A549 (cell line): ENCODE measurements around the gene AKNAD1. TPM values are rescaled to one million over a fixed set of nuclear protein-coding genes. Genes with fewer than 3 reads are reported as not detected.

Source experiments
- ATAC-seq, 2 experiments: fragments of 200-7000 bp in 1 of 2; fragments of >200 bp in 1 of 2; cut with Nextera tagmentation in 1 of 2; cut with Tn5 transposase in 1 of 2; 3 replicates each; pipeline versions ENCODE4 v1.8.0 to v1.9.1; 2018 to 2020; ENCODE audit warnings: mild to moderate bottlenecking in 1 of 2, moderate library complexity in 1 of 2
- CTCF ChIA-PET: fragments of 300-600 bp; sonication (Branson Sonifier 250); formaldehyde crosslinking; extraction: SDS; loops from one replicate; lab custom pipeline; 2021; ENCODE audit warnings: antibody characterized with exemption, inconsistent platforms; lab: Yijun Ruan, JAX
- POLR2A ChIA-PET: fragments of 350-600 bp; formaldehyde crosslinking; extraction: SDS; loops from one replicate; lab custom pipeline; 2021; ENCODE audit warnings: antibody characterized with exemption, inconsistent platforms; lab: Yijun Ruan, JAX
- DNase-seq, 2 experiments: peaks; one replicate each; pipeline versions ENCODE4 v3.0.0 to v3.0.0-alpha.2; 2011 to 2016; ENCODE audit warnings: low read depth in 1 of 2, low spot score in 1 of 2
- FAIRE-seq: peaks from 2 replicates; lab custom pipeline; 2011; peaks lifted over from hg19 to GRCh38; lab: Jason Lieb, UNC
- H3K27ac ChIP-seq, 2 experiments: fragments of >200 bp; sonication (Bioruptor Twin); formaldehyde crosslinking; 3 replicates each; pipeline ENCODE4 v1.5.1; 2016 to 2017
- H3K4me1 ChIP-seq: fragments of >200 bp; sonication (Bioruptor Twin); formaldehyde crosslinking; 3 replicates; pipeline ENCODE4 v1.6.1; 2016
- H3K4me2 ChIP-seq: fragments of >200 bp; sonication (Bioruptor Twin); formaldehyde crosslinking; 3 replicates; pipeline ENCODE4 v1.6.1; 2016
- H3K4me3 ChIP-seq: fragments of >200 bp; sonication (Bioruptor Twin); formaldehyde crosslinking; 3 replicates; pipeline ENCODE4 v1.5.1; 2016
- H3K9me3 ChIP-seq: fragments of >200 bp; sonication (Bioruptor Twin); formaldehyde crosslinking; 3 replicates; pipeline ENCODE4 v1.6.1; 2016
- BHLHE40 ChIP-seq: IDR thresholded peaks from 2 replicates; pipeline ENCODE4 v1.6.1; 2012; ENCODE audit warnings: low read depth, low read length, inconsistent platforms
- CEBPB ChIP-seq, 2 experiments: fragments of >200 bp in 1 of 2; sonication (Bioruptor Twin) in 1 of 2; formaldehyde crosslinking in 1 of 2; IDR thresholded peaks; 2 replicates each; pipeline ENCODE4 v1.6.1; 2012 to 2016
- EHMT2 ChIP-seq: fragments of 200-600 bp; sonication (generic); IDR thresholded peaks from 2 replicates; pipeline ENCODE4 v1.6.1; 2016; ENCODE audit warnings: antibody characterized with exemption, low read depth, mild to moderate bottlenecking, moderate library complexity
- FOSL2 ChIP-seq, 2 experiments: fragments of 450-650 bp in 1 of 2; fragments of >200 bp in 1 of 2; sonication (Bioruptor Twin) in 1 of 2; formaldehyde crosslinking; IDR thresholded peaks; 2 replicates each; pipeline versions ENCODE4 v1.5.0 to v1.6.1; 2016 to 2020; ENCODE audit warnings: mild to moderate bottlenecking in 1 of 2, moderate library complexity in 1 of 2
- HOXB13 ChIP-seq: fragments of 250-450 bp; sonication (Bioruptor Pico); IDR thresholded peaks from 2 replicates; pipeline ENCODE4 v1.5.0; 2020; ENCODE audit warnings: low read depth, mild to moderate bottlenecking, moderate library complexity
- JUNB ChIP-seq: fragments of >200 bp; sonication (Bioruptor Twin); formaldehyde crosslinking; IDR thresholded peaks from 2 replicates; pipeline ENCODE4 v1.6.1; 2016
- KDM1A ChIP-seq: fragments of 200-600 bp; sonication (generic); IDR thresholded peaks from 2 replicates; pipeline ENCODE4 v1.6.1; 2016; ENCODE audit warnings: low read depth, mild to moderate bottlenecking
- MAFK ChIP-seq: fragments of 450-650 bp; IDR thresholded peaks from 2 replicates; pipeline ENCODE4 v1.6.1; 2014; ENCODE audit not compliant: partially characterized antibody
- MAX ChIP-seq: IDR thresholded peaks from 2 replicates; pipeline ENCODE4 v1.6.1; 2012
- NFE2L2 ChIP-seq: fragments of 150-350 bp; conservative IDR thresholded peaks from 2 replicates; pipeline ENCODE4 v1.6.1; 2014; ENCODE audit warnings: low read length
- NPAS2 ChIP-seq: fragments of 250-450 bp; sonication (Bioruptor Pico); IDR thresholded peaks from 2 replicates; pipeline ENCODE4 v1.8.0; 2022; ENCODE audit warnings: mild to moderate bottlenecking, moderate library complexity, borderline replicate concordance
- PHF8 ChIP-seq: fragments of 200-600 bp; sonication (generic); IDR thresholded peaks from 2 replicates; pipeline ENCODE4 v1.6.1; 2016; ENCODE audit warnings: low read depth, mild to moderate bottlenecking, antibody characterized with exemption, moderate library complexity, borderline replicate concordance
- RAD21 ChIP-seq, 2 experiments: fragments of >200 bp in 1 of 2; sonication (Bioruptor Twin) in 1 of 2; formaldehyde crosslinking in 1 of 2; IDR thresholded peaks in 1 of 2; conservative IDR thresholded peaks in 1 of 2; 2 replicates in 1 of 2; 3 replicates in 1 of 2; pipeline ENCODE4 v1.6.1; 2012 to 2018; ENCODE audit warnings: inconsistent platforms in 1 of 2
- RFX5 ChIP-seq: fragments of 450-650 bp; IDR thresholded peaks from 2 replicates; pipeline ENCODE4 v1.7.1; 2014; ENCODE audit warnings: antibody characterized with exemption, mild to moderate bottlenecking, moderate library complexity
- SREBF2 ChIP-seq: fragments of 450-650 bp; IDR thresholded peaks from 2 replicates; pipeline ENCODE4 v1.6.1; 2014; ENCODE audit warnings: mild to moderate bottlenecking, moderate library complexity
- USF2 ChIP-seq: fragments of 450-650 bp; IDR thresholded peaks from 2 replicates; pipeline ENCODE4 v1.6.1; 2014; ENCODE audit warnings: antibody characterized with exemption
- ZFP36 ChIP-seq: fragments of 450-650 bp; IDR thresholded peaks from 2 replicates; pipeline ENCODE4 v1.6.1; 2014; ENCODE audit warnings: borderline replicate concordance; ENCODE audit not compliant: partially characterized antibody
- WGBS: methylation state at CpG from one replicate; pipeline ENCODE4 v1.1.6; 2017; ENCODE audit errors: missing lambda C conversion rate; 5-methylcytosine and 5-hydroxymethylcytosine counted together
- polyA plus RNA-seq, 4 experiments: library from polyadenylated mRNA; depleted of rRNA in 3 of 4; stranded (reverse); fragments of >200 nt; fragmentation: RNase III in 1 of 4; extraction: RNeasy Plus Mini Kit Qiagen cat#74134 plus additional on column Dnase treatment in 1 of 4; gene quantifications; 2 replicates in 3 of 4; 3 replicates in 1 of 4; pipeline ENCODE4 v1.2.3, GENCODE V29; 2011 to 2017
- TF ChIP-seq, protein P1 (sequence below): fragments of 250-450 bp; sonication (Bioruptor Pico); IDR thresholded peaks from 2 replicates; pipeline ENCODE4 v1.5.0; 2020; ENCODE audit warnings: low read depth, mild to moderate bottlenecking, moderate library complexity

The AKNAD1 gene
- polyA plus RNA-seq, 2 of the 4 experiments (the other 2 are of a cell fraction): 0.56 to 1.3 TPM

GRCh38 chr1:108767115-108767514 lies 89.8 kb downstream of the AKNAD1 start:
- H3K9me3 ChIP-seq: no peaks in the 10 kb centered on the region
- no peak for FAIRE-seq
- no peak overlapping the region for H3K4me3 ChIP-seq
- H3K27ac ChIP-seq: no peak overlapping the region
- DNase-seq: no peak
- no peak overlapping the region for H3K4me2 ChIP-seq
- WGBS: 94% methylated on average over 1 of the region's 1 CpG
- H3K4me1 ChIP-seq: no peaks in the 10 kb centered on the region
- POLR2A ChIA-PET: no interaction called here
- CTCF ChIA-PET: no interaction called here
- TF ChIP-seq CEBPB (IDR thresholded peaks at IDR 0.05) (no peak), JUNB (no peak), MAX (no peak), ZFP36 (no peak), SREBF2 (no peak), HOXB13 (CRISPR knock-in tag) (no peak), FOSL2 (IDR thresholded peaks at IDR 0.05) (no peak), FOSL2 (CRISPR knock-in tag; IDR thresholded peaks at IDR 0.05) (no peak), RFX5 (no peak), MAFK (no peak), KDM1A (no peak), BHLHE40 (no peak), NPAS2 (CRISPR knock-in tag) (no peak), NFE2L2 (no peak), RAD21 (conservative IDR thresholded peaks at IDR 0.05 in 1 of 2, IDR thresholded peaks at IDR 0.05 in 1 of 2) (no peak), PHF8 (no peak), USF2 (no peak), EHMT2 (no peak)
- TF ChIP-seq, protein P1, sequence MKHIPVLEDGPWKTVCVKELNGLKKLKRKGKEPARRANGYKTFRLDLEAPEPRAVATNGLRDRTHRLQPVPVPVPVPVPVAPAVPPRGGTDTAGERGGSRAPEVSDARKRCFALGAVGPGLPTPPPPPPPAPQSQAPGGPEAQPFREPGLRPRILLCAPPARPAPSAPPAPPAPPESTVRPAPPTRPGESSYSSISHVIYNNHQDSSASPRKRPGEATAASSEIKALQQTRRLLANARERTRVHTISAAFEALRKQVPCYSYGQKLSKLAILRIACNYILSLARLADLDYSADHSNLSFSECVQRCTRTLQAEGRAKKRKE (CRISPR knock-in tag): no peak
- ATAC-seq: no peak

Other genes starting within 250 kb of the AKNAD1 start
- gene HENMT1, start 196.0 kb downstream of the AKNAD1 start, polyA plus RNA-seq (2011; rRNA removed): 8.7 and 9.7 TPM in 2 replicates
- gene HENMT1, start 196.0 kb downstream of the AKNAD1 start, polyA plus RNA-seq (2017; fragmentation: RNase III; extraction: RNeasy Plus Mini Kit Qiagen cat#74134 plus additional on column Dnase treatment): 6.8 to 10.3 TPM (median 8.1 TPM) in 3 replicates
- gene PRPF38B, start 164.8 kb downstream of the AKNAD1 start, polyA plus RNA-seq (2011; rRNA removed): 25.8 and 41.6 TPM in 2 replicates
- gene PRPF38B, start 164.8 kb downstream of the AKNAD1 start, polyA plus RNA-seq (2017; fragmentation: RNase III; extraction: RNeasy Plus Mini Kit Qiagen cat#74134 plus additional on column Dnase treatment): 34.9 to 38.8 TPM (median 36.8 TPM) in 3 replicates
- gene FNDC7, start 144.2 kb downstream of the AKNAD1 start, polyA plus RNA-seq (2011; rRNA removed): not detected in 2 replicates
- gene FNDC7, start 144.2 kb downstream of the AKNAD1 start, polyA plus RNA-seq (2017; fragmentation: RNase III; extraction: RNeasy Plus Mini Kit Qiagen cat#74134 plus additional on column Dnase treatment): 0.03 TPM in 1 of 3 replicates, not detected in the others
- 28.1 and 44.8 TPM in 2 replicates for gene STXBP3, start 110.4 kb downstream of the AKNAD1 start, polyA plus RNA-seq (2011; rRNA removed)
- 30.4 to 43.1 TPM (median 31.7 TPM) in 3 replicates for gene STXBP3, start 110.4 kb downstream of the AKNAD1 start, polyA plus RNA-seq (2017; fragmentation: RNase III; extraction: RNeasy Plus Mini Kit Qiagen cat#74134 plus additional on column Dnase treatment)
- 21.9 and 23.3 TPM in 2 replicates for gene GPSM2, start 19.9 kb upstream of the AKNAD1 start, polyA plus RNA-seq (2011; rRNA removed)
- 13.5 to 13.6 TPM (median 13.5 TPM) in 3 replicates for gene GPSM2, start 19.9 kb upstream of the AKNAD1 start, polyA plus RNA-seq (2017; fragmentation: RNase III; extraction: RNeasy Plus Mini Kit Qiagen cat#74134 plus additional on column Dnase treatment)
- 32.4 and 41.0 TPM in 2 replicates for gene CLCC1, start 106.4 kb upstream of the AKNAD1 start, polyA plus RNA-seq (2011; rRNA removed)
- 17.7 to 21.1 TPM (median 19.1 TPM) in 3 replicates for gene CLCC1, start 106.4 kb upstream of the AKNAD1 start, polyA plus RNA-seq (2017; fragmentation: RNase III; extraction: RNeasy Plus Mini Kit Qiagen cat#74134 plus additional on column Dnase treatment)
- gene WDR47, start 185.0 kb upstream of the AKNAD1 start, polyA plus RNA-seq (2011; rRNA removed): 9.0 and 10.8 TPM in 2 replicates
- gene WDR47, start 185.0 kb upstream of the AKNAD1 start, polyA plus RNA-seq (2017; fragmentation: RNase III; extraction: RNeasy Plus Mini Kit Qiagen cat#74134 plus additional on column Dnase treatment): 5.2 to 5.6 TPM (median 5.5 TPM) in 3 replicates
- gene TAF13, start 218.9 kb upstream of the AKNAD1 start, polyA plus RNA-seq (2011; rRNA removed): 29.0 and 50.5 TPM in 2 replicates
- 46.7 to 50.4 TPM (median 48.7 TPM) in 3 replicates for gene TAF13, start 218.9 kb upstream of the AKNAD1 start, polyA plus RNA-seq (2017; fragmentation: RNase III; extraction: RNeasy Plus Mini Kit Qiagen cat#74134 plus additional on column Dnase treatment)
- 10.9 and 13.2 TPM in 2 replicates for gene TMEM167B, start 233.7 kb upstream of the AKNAD1 start, polyA plus RNA-seq (2011; rRNA removed)
- gene TMEM167B, start 233.7 kb upstream of the AKNAD1 start, polyA plus RNA-seq (2017; fragmentation: RNase III; extraction: RNeasy Plus Mini Kit Qiagen cat#74134 plus additional on column Dnase treatment): 9.7 to 10.9 TPM (median 10.2 TPM) in 3 replicates